Kasumi-1 (cell line): ENCODE measurements around the gene SMIM3.

ENCODE experiments used
- DNase-seq, 2 experiments: peaks; one replicate each; lab custom pipeline; 2025; lab: John Stamatoyannopoulos, UW

Gene SMIM3

GRCh38 chr5:150765011-150765798 lies 13.4 kb upstream of the SMIM3 start:
- DNase-seq, result peak; percentile 54 to 61

- DNase-seq, result peak; percentile 47 to 54
These were observed 12.8 kb upstream of the SMIM3 start for GRCh38 chr5:150765799-150766169.

- peak in 1 of 2 experiments; percentile 40 for DNase-seq
These were observed 12.3 kb upstream of the SMIM3 start for GRCh38 chr5:150766251-150766650.

- peak; percentile 33 to 47 for DNase-seq
These were observed 7.3 kb upstream of the SMIM3 start for GRCh38 chr5:150771034-150771795.

GRCh38 chr5:150774145-150774544 lies 4.4 kb upstream of the SMIM3 start:
- peak; percentile 43 to 46 for DNase-seq

GRCh38 chr5:150777685-150778084 lies 872 bp upstream of the SMIM3 start:
- DNase-seq, result no peak

GRCh38 chr5:150778088-150778516 lies 455 bp upstream of the SMIM3 start:
- no peak for DNase-seq

- peak in 1 of 2 experiments; percentile 19 for DNase-seq
These were observed 1.0 kb downstream of the SMIM3 start for GRCh38 chr5:150779397-150780186.

- no peak for DNase-seq
These were observed 1.7 kb downstream of the SMIM3 start for GRCh38 chr5:150780187-150780692.

GRCh38 chr5:150780816-150781221 lies 2.3 kb downstream of the SMIM3 start:
- DNase-seq, result peak in 1 of 2 experiments; percentile 49

- DNase-seq, result no peak
These were observed 3.4 kb downstream of the SMIM3 start for GRCh38 chr5:150781706-150782614.

GRCh38 chr5:150782850-150783249 lies 4.3 kb downstream of the SMIM3 start:
- no peak for DNase-seq

GRCh38 chr5:150783422-150783928 lies 4.9 kb downstream of the SMIM3 start:
- peak; percentile 98 to 99 for DNase-seq

- DNase-seq, result no peak
These were observed 7.4 kb downstream of the SMIM3 start for GRCh38 chr5:150785950-150786349.

GRCh38 chr5:150786876-150787275 lies 8.3 kb downstream of the SMIM3 start:
- DNase-seq, result no peak

GRCh38 chr5:150787656-150788055 lies 9.1 kb downstream of the SMIM3 start:
- DNase-seq, result peak; percentile 52 to 63

- no peak for DNase-seq
These were observed 10.4 kb downstream of the SMIM3 start for GRCh38 chr5:150788977-150789376.

- DNase-seq, result peak in 1 of 2 experiments; percentile 21
These were observed 10.9 kb downstream of the SMIM3 start for GRCh38 chr5:150789450-150789849.

- peak; percentile 98 to 99 for DNase-seq
These were observed 11.5 kb downstream of the SMIM3 start for GRCh38 chr5:150789943-150790611.

- DNase-seq, result no peak
These were observed 13.0 kb downstream of the SMIM3 start for GRCh38 chr5:150791536-150791935.
